ENCODE data around the gene AKR1C1.

GRCh38 chr10:5013385-5013784, 50.2 kb downstream of the AKR1C1 start:
- TF ChIP-seq CTCF (IDR thresholded peaks at IDR 0.05) (no peak), POLR2AphosphoS5 (IDR thresholded peaks at IDR 0.05) (no peak)

All from prostate gland (tissue), 2 donors.